Measurements from ENCODE around the gene CFAP97D2.
"Not testable (repeated sequence)": the region's sequence is repeated elsewhere in the genome, so short reads cannot be mapped to it uniquely, and the experiment has no call there.

Gene CFAP97D2

DNA sequence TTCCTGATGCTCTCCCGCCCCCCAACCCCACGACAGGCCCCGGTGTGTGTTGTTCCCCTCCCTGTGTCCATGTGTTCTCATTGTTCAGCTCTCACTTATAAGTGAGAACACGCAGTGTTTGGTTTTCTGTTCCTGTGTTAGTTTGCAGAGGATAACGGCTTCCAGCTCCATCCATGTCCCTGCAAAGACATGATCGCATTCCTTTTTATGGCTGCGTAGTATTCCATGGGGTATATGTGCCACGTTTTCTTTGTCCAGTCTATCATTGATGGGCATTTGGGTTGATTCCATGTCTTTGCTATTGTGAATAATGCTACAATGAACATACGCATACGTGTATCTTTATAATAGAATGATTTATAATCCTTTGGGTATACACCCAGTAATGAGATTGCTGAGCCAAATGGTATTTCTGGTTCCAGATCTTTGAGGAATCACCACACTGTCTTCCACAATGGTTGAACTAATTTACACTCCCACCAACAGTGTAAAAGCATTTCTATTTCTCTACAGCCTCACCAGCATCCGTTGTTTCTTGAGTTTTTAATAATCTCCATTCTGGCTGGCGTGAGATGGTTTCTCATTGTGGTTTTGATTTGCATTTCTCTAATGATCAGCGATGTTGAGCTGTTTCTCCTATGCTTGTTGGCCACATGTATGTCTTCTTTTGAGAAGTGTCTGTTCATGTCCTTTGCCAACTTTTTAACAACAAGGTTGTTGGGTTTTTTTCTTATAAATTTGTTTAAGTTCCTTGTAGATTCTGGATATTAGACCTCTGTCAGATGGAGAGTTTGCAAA lies 20.0 kb upstream of the CFAP97D2 start:
- not testable (repeated sequence) for FAIRE-seq

DNA sequence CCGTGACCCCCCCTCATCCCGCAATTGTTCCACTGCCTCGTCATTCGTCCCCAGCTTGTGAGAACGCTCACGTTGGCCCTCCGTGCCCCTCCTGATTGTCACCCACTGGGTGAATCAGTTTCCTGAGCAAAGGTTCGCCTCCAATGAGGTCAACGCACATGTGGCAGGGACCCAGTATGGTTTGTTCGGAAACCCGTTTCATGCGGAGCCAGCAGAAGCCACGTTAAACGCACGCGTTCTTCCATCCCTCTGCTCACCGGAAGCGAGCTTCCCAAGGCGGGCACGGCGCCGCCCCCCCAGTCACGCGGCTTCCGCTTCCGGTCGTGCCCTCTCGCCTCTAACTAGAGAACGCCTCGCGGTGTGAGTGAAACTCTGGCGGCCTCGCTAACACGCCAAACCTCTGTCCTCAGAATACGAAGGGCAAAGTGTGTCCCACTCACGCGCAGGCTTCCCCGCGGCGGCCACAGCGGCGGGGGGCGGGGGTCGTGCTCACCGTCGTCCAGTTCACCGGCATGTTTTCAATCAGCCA lies 18.0 kb upstream of the CFAP97D2 start:
- FAIRE-seq: no peak

DNA sequence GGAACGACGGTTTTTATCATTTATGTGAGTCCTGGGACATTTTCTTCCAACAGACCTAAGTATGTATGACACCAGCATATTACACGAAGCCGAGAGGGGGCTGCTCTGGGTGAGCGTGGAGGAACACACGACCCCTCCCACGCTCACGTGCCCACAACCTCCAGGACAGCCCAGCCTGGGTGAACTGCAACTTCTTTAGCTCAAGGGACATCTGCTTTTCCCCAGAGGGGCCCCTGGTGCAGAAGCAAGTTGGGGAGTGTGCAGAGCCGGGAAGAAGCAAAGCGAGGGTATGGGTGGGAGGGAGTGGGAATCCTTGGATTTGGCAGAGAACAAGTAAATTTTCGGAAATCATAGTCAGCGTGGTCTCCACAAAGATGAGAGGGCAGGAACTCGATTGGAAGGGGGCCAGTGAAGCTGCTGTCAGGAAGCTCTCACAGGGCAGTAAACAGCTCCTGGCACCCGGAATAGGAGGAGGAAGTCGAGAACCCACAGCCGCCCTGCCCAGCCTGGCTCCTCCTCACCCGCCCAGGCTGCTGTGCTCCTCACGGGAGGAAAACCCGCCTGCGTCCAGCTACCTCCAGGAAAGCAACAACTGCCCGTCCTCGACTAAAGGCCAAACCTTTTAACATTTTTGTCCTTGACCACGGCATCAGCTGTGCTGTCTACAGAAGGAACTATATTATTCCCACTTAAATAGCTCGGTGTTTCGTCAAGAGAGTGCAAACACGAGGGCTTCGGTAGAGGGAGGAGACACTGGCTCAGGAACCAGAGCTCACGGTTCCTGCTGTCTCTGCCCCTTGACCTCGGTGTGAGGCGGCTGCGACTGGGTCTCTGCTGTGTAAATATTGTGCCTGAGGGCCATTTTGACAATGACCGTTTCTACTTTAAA lies 17.2 kb upstream of the CFAP97D2 start:
- FAIRE-seq: no peak

DNA sequence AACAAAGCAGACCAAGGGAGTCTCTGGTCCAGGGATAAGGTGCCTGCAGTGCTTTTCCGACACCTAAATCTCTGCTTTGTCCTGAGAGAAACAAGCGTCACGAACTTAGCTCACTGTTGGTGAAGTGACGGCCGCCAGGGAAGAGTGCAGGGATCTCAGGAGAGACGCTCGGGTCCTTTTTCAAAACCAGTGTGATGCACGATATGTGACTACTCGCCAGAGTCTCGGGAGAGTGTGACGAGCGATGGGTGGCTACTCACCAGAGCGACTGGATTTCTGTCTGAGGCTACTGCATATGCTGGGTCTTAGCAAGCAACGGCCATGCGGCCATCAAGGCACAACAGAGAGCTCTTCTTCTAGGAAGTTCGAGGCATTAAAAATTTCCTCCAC lies 16.5 kb upstream of the CFAP97D2 start:
- no peak for FAIRE-seq

DNA sequence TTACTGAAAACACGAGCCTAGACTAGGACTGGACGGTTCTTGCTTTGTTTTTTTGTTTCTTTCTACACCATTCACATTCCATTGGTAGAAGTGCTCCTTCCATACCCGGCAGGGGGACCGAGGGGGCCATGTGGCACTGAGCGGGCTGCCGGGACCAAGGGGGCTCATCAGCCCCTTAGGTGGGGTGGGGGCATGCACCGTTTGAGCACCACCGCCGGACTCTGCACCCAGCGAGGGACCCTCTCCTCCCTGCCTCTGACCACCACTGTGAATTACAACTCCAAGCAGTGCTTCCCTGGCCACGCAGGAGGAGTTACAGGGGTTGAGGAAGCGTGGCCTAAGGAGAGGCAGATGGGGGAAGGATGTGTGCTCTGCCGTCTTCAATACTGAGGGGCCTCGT lies 15.0 kb upstream of the CFAP97D2 start:
- no peak for FAIRE-seq

DNA sequence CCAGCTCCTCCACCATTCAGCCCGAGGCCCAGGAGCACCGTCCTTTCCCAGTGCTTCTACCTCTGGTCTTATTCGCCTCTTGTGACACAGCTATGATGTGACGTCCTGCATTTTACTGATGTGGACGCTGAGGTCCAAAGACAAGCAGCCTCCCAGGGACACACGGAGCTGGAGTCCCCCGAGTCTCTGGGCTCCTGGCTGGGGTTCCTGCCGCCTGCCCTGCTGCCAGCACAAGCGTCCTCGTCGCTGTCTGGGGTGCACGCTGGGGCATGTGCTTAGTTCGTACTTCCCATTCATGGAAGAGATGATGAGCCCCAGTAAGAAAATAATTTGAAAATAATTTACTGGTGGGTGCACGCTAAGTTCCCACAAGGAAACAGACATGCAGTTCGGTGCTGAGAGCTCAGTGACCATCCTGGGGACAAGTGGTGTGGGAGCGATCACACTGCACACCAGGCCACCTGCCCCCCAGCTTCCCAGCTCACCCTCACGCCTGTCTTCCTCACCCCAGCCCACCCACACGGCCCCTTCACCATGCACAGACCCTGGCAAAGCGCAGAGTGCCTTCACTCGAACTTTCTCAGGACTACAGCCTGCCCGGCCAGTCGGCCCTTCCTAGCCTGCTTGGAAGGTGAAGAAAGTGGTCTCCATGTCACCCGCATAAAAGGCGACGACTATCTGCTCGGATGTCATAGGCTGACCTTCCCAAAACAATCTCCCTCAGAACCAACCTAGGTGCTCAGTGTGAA lies 14.2 kb upstream of the CFAP97D2 start:
- FAIRE-seq: no peak

DNA sequence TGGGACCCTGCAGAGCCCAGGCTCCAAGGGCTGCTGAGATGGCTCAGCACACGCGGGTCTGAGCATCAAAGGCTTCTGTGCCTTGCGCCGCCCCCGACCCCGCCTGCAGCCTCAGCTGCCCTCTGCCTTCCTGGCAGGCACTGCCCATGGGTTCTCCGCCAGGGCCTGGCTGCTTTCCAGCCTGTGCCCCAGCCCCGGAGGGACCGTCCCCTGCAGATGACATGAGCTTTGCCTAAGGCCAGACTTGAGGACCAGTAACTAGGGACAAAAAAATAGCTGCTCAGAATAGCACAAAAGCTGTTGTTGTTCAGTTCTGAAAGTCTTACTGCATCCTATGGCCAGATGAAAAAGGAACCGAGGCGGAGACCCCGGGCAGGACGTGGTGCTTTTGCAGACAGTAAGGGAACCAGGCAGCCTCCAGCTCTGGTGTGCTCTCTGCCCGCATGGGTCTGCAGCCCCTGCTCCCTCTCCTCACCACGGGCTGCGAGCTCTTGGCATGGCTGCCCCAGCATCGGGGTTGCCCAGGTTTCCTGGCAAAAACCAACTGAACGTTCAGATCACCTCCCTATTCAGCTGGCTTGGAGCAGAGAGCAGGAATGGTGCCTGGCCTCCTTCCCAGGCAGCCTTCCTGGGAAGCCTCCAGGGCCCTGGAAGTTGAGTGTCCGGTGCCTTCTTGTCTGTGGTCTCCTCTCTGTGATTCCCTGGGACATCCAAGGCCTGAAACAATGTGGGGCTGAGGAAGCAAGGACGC lies 12.5 kb upstream of the CFAP97D2 start:
- FAIRE-seq: no peak

DNA sequence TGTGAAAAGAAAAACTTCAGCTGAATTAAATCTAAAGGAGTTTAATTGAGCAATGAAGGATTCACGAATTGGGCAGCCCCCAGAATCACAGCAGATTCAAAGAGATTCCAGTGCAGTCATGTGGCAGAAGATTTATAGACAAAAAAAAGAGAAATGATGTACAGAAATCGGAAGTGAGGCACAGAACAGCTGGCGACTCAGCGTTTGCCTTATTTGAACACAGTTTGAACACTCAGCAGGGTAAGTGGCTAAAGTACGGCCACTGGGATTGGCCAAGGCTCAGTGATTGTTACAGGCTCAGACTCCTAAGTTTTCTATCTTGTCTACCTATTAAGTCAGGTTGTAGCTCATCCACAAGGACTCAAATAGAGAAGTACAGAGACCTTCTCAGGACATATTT lies 11.6 kb upstream of the CFAP97D2 start:
- FAIRE-seq: no peak

DNA sequence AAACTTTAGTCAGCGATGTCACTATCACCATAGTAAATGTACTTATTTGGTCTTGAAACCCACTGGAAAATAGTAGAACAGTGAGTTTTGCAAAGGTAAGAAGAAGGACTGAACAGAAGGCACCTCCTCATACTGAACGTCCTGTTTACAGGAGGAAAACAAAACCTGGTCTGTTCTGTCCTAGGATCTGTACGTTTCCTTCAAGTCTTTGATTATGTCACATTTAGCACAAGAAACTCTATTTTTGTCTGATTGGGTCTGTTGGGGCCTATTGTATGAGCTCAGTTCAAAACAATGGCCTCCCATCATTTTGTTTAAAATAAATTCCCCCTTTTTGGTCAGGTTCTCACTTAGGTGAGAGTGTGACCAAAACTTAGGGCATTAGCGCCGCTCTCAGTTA lies 11.2 kb upstream of the CFAP97D2 start:
- FAIRE-seq: no peak

DNA sequence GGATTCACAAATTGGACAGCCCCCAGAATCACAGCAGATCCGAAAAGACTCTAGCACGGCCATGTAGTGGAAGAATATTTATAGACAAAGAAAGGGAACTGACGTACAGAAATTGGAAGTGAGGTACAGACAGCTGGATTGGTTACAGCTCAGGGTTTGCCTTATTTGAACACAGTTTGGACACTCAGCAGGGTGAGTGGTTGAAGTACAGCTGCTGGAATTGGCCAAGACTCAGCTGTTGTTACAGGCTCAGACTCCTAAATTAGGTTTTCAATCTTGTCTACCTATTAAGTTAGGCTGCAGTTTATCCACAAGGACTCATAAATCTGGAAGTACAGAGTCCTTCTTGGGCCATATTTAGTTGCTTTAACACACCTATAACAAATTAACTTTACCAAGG lies 5.8 kb upstream of the CFAP97D2 start:
- no peak for FAIRE-seq

DNA sequence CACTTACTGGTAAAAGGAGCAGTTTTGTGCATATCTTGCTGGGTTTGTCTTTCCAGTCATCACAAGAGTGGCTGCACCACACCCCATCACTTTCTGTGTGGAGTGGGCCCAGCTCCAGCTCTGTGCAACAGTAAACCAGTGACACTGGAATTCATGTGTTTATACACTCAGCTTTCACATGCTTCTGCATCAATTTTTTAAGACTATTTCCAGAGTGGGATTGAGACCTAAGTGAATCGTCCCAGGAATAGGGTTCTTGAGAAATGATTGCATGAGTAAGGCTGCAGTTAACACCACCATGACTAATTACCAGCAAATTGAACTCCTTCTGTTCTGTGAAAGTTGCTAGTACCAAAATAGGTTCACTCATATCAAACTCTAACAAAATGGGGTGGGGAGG lies 5.3 kb upstream of the CFAP97D2 start:
- no peak for FAIRE-seq

DNA sequence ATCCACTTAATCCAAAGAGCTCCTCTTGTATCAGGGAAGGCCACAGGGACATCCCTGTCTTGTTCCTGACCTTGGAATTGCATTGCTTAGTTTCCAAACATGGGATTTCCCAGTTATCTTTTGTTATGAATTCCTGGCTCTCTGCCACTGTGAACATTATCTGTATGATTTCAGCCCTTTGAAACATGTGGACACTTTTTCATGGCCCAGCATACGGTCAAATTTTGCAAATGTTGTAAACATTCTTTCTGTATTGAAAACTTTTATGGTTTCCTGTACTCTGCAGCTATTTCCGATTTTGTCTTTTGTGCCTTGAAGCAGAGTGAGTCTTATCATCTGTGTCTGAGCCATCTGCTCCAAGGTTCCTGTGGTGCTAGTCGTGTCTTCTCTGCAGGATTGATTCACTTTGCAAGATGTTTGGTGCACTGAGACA lies 4.5 kb upstream of the CFAP97D2 start:
- FAIRE-seq: no peak

DNA sequence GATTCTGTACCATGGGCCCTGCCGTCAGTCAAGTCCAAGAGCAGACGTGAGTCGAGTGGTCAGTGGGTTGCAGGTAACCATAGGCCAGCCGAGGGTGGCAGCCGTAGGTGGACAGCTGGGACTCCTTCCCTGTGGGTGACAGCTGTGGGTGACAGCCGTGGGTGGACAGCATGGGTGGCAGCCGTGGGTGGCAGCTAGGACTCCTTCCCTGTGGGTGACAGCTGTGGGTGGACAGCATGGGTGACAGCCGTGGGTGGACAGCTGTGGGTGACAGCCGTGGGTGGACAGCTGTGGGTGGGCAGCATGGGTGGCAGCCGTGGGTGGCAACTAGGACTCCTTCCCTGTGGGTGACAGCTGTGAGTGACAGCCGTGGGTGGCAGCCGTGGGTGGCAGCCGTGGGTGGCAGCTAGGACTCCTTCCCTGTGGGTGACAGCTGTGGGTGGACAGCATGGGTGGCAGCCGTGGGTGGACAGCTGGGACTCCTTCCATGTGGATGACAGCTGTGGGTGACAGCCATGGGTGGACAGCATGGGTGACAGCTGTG lies 2.6 kb upstream of the CFAP97D2 start:
- FAIRE-seq: not testable (repeated sequence)

DNA sequence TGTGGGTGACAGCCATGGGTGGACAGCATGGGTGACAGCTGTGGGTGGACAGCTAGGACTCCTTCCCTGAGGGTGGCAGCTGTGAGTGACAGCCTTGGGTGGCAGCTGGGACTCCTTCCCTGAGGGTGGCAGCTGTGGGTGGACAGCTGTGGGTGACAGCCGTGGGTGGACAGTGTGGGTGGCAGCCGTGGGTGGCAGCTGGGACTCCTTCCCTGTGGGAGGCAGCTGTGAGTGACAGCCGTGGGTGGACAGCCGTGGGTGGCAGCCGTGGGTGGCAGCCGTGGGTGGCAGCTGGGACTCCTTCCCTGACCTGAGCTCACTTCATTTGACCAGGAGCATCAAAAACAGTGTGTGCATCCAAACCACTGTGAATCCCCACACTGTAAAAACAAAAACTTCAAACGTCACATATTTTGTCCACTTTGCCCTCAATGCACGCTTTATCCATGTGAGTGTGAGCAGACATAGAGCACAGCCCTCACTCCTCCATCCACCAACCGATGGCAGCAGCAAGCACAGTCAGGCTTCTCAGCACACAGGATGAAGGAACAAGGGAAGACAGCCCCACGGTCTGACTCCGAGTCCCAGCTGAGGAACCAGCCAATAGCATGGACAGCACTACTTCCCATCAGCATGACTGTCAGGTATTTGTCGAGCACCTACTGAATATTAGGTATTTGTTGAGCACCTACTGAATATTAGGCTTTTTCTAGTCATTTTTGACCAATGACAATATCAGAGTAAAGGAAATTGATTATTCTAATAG lies 1.6 kb upstream of the CFAP97D2 start:
- no peak for FAIRE-seq

DNA sequence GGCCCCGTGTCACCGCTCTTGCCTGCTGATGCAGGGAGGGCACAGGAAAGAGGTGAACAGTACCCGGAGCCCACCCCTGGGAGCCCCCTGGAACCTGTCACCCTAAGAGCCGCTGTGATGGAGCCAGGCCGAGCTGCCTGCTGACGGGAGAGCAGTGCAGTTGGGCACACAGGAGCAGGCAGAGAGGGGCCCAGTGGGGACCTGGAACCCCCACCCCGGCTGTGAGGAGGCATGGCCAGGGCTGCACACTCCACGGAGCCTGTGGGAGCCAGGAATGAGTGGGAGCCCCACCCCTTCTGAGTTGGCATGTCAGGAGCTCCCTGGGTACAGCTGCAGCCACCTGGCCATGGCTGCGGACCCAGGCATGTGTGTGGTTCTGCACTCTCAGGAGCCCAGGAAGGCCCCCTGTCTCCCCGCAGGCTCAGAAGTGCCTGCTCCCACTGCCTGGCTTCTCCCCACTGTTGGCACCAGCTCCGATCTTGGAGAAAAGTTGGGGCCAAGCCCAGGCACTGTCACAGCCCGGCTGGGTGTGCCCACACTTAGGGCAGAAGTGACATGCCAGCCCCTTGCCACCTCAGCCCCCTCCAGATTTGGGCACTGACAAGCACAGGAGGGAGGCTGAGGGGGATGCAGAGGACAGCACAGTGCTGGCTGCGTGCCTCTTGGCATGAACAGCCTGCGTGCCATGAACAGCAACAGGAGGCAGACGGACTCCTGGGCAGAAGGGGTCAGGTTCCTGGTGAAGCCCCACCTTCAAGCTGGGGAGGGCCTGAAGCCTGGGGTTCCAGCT lies 6.3 kb downstream of the CFAP97D2 start:
- FAIRE-seq: no peak

DNA sequence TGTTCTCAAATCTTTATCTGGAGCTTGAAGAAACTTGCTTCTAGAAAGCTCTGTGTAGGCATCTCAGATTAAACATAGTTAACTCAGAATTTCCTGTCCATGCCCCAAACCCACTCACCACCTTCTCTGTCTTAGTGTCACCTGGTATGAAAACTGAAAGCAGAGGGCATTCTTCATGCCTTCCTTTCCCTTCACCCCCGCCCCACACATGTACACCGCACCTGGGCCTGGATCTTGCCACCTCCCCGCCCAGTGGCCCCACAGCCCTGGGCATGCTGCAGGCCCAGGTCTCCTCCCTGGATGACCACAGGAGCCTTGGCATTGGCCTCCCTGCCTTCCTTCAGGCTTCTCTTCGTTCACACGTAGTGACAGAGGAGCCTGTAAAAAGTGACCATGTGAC lies 15.8 kb downstream of the CFAP97D2 start:
- no peak for FAIRE-seq

DNA sequence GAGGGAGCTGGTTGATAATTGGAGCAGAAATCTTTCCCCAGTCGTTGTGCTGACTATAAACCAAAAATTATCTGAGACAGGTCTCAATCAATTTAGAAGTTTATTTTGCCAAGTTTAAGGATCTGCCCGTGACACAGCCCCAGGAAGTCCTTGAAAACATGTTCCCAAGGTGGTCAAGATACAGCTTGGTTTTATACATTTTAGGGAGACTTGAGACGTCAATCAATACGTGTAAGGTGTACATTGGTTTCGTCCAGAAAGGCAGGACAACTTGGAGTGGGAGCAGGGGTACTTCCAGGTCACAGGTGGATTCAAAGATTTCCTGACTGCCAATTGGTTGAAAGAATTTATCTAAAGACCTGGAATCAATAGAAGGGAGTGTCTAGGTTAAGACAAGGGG lies 17.6 kb downstream of the CFAP97D2 start:
- FAIRE-seq: no peak

DNA sequence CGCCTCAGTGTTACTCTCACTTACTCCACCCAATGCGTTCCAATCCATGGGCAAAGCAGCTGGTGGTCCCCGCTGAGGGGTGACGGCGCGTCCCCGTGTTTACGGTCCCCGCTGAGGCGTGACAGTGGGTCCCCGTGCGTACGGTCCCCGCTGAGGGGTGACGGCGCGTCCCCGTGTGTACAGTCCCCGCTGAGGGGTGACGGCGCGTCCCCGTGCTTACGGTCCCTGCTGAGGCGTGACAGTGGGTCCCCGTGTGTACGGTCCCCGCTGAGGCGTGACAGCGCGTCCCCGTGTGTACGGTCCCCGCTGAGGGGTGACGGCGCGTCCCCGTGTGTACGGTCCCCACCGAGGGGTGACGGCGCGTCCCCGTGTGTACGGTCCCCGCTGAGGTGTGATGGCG lies 19.5 kb downstream of the CFAP97D2 start:
- FAIRE-seq: no peak

DNA sequence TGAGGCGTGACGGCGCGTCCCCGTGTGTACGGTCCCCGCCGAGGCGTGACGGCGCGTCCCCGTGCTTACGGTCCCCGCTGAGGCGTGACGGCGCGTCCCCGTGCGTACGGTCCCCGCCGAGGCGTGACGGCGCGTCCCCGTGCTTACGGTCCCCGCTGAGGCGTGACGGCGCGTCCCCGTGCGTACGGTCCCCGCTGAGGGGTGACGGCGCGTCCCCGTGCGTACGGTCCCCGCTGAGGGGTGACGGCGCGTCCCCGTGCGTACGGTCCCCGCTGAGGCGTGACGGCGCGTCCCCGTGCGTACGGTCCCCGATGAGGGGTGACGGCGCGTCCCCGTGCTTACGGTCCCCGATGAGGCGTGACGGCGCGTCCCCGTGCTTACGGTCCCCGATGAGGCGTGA lies 20.5 kb downstream of the CFAP97D2 start:
- not testable (repeated sequence) for FAIRE-seq

DNA sequence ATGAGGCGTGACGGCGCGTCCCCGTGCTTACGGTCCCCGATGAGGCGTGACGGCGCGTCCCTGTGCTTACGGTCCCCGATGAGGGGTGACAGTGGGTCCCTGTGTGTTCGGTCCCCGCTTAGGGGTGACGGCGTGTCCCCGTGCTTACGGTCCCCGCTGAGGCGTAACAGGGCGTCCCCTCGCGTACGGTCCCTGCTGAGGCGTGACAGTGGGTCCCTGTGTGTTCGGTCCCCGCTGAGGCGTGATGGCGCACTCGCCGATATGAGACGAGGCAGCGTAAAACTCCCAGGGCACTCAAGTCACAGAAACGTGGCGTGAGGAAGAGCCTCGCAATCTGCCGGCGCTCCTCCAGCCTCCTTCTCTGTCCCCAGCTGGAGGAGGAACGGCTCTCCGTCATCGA lies 20.9 kb downstream of the CFAP97D2 start:
- FAIRE-seq: no peak

Measured in TTC549 (cell line).